Epithelial cell of proximal tubule (primary cell): ENCODE results near the gene ZNF385B. TPM values are rescaled to one million over a fixed set of nuclear protein-coding genes. Genes with fewer than 3 reads are reported as not detected.

ENCODE experiments used
- DNase-seq: peaks from one replicate; pipeline ENCODE4 v3.0.0-alpha.2; 2011; ENCODE audit warnings: low read depth
- H3K4me3 ChIP-seq: 2 replicates; pipeline ENCODE4 v1.5.1; 2011; ENCODE audit warnings: low read depth, mild to moderate bottlenecking, low read length
- total RNA-seq: library from RNA; depleted of rRNA; stranded (reverse); fragments of >200 nt; gene quantifications from 2 replicates; pipeline ENCODE4 v1.2.3, GENCODE V29; 2015
- TF ChIP-seq, protein P1 (sequence below): conservative IDR thresholded peaks from 2 replicates; pipeline ENCODE4 v1.5.1; 2012; ENCODE audit warnings: low read depth, mild to moderate bottlenecking, low read length

ZNF385B gene
- total RNA-seq, 1 donor from 2014 or later: 0.69 TPM

DNA sequence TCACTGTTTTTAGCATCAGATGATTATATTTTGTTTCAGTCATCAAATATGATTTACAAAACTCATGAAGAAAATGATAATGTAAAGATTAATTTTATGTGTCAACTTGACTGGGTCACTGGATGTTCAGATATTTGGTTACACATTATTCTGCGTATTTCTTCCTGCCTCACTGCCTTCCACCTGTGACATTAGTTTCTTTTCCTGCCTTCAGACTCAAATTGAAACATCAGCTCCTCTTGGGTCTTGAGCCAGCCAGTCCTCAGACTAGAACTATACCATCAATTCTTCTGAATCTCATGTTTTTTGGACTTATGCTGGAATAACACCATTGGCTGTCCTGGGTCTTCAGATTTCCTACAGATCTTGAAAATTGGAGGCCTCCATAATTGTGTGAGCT, 96.7 kb downstream of the ZNF385B start:
- TF ChIP-seq, protein P1, sequence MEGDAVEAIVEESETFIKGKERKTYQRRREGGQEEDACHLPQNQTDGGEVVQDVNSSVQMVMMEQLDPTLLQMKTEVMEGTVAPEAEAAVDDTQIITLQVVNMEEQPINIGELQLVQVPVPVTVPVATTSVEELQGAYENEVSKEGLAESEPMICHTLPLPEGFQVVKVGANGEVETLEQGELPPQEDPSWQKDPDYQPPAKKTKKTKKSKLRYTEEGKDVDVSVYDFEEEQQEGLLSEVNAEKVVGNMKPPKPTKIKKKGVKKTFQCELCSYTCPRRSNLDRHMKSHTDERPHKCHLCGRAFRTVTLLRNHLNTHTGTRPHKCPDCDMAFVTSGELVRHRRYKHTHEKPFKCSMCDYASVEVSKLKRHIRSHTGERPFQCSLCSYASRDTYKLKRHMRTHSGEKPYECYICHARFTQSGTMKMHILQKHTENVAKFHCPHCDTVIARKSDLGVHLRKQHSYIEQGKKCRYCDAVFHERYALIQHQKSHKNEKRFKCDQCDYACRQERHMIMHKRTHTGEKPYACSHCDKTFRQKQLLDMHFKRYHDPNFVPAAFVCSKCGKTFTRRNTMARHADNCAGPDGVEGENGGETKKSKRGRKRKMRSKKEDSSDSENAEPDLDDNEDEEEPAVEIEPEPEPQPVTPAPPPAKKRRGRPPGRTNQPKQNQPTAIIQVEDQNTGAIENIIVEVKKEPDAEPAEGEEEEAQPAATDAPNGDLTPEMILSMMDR: no peak
- DNase-seq: no peak
- H3K4me3 ChIP-seq: no peak overlapping the region

DNA sequence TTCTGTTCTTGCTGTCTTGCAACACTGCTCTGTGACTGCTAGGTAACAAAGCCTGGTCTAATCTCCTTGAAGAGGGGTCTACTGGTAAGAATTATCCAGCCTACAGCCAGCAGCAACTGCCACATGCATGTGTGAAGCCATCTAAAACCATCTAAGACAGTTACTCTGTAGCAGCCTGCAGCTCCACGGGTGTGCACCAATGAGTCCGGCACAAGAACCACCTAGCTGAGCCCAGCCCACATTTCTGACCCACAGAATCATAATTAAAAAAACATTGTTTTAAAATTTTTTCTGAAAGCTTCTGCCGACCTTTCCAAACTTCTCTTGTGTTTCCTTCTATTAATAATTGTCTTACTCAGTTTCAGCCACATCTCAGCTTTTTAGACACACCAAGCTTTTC, 102.8 kb downstream of the ZNF385B start:
- TF ChIP-seq, protein P1: no peak
- no peak overlapping the region for H3K4me3 ChIP-seq
- no peak for DNase-seq

DNA sequence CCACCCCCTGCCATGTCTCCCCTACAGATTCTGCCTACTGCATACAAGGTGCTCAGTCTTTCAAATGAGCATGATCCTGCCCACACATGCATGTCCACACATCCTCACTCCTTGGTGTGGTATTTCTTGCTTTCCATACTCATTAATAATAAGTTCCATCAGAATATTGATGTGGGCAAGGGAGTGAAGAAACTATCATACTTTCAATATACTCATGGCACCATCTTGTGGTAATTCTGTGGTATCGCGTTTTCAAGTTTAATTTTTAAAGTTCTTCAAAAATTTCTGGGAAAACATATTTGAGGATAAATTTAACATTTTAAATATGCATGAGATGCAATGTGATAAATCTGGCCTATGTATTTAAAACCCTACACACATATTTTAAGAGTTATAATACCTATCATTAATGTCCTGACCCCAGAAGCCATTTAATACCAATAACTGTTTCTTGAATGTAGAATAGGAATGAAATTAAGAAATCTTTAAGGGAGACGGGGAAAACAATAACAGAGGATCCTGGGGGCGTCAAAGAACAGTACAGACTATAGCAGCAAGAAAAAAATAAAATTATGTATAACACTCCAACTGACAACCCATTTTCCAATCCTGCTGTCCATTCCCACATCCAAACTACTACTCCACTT, 110.1 kb downstream of the ZNF385B start:
- no peak for DNase-seq
- H3K4me3 ChIP-seq: no peak overlapping the region
- TF ChIP-seq, protein P1: peak; percentile 60

DNA sequence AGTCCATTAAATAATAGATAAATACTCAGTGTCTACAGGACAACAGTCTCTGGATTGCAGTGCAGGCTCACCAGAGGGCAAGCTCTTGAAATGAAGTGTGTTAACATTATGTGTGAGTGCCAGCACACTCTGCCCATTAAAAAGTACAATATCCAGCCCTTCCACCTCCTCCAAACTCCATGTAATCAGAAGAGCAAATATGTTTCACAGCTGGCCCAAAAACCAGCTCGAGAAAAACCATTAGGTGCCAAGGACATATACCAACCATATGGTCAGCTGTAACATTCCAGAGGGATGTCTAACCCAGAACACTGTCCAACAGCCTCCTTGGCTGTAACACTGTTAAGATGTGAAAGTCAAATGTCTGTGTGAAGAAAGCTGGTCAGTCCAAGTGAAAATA, 112.2 kb downstream of the ZNF385B start:
- TF ChIP-seq, protein P1: no peak
- DNase-seq: no peak
- no peak overlapping the region for H3K4me3 ChIP-seq

GRCh38 chr2:179746981-179747380, 114.4 kb downstream of the ZNF385B start:
- H3K4me3 ChIP-seq: no peak overlapping the region
- TF ChIP-seq, protein P1: no peak
- no peak for DNase-seq

DNA sequence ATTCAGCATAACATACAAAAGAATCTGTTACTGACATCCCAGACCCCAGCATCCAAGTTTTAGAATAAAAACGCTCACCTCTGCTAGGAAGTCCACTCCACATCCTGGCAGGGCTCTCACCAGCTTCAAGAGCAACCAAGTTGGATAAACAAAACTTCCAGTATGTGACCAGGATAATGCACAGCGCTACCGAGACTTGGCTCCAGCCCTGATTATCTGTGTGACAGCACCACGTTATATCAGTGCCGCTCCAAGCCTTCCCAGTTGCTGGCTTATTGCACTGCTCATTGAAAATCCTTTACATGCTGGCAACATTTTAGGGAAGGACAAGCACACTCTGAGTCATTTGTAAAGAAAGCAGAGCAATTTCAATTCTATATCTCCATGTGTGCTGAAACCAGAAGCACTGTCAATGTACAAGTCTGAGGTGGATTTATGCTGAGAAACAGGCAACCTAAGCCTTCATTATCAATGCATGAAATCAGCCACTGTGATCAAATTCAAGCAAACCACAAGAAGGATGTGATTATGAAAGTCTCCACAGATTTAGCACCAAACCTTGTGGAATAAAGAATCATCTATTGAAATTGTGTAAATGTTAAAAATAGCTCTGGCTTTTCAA, 115.7 kb downstream of the ZNF385B start:
- TF ChIP-seq, protein P1: no peak
- DNase-seq: no peak
- H3K4me3 ChIP-seq: no peak overlapping the region

GRCh38 chr2:179744401-179744800, 117.0 kb downstream of the ZNF385B start:
- no peak for DNase-seq
- TF ChIP-seq, protein P1: no peak
- H3K4me3 ChIP-seq: no peak overlapping the region
